H1 (cell line): Measurements from ENCODE around the gene AHDC1. TPM values are rescaled to one million over a fixed set of nuclear protein-coding genes. Genes with fewer than 3 reads are reported as not detected.

Source experiments
- CTBP2 ChIP-seq: IDR thresholded peaks from 2 replicates; pipeline ENCODE4 v1.7.0; 2011; ENCODE audit warnings: borderline replicate concordance, mild to moderate bottlenecking, moderate library complexity, mixed read lengths, low read length; ENCODE audit not compliant: insufficient read depth, insufficient read length
- KDM1A ChIP-seq: fragments of 200-600, 300-600 bp; sonication (generic); IDR thresholded peaks from 2 replicates; pipeline ENCODE4 v1.7.1; 2016; ENCODE audit warnings: mild to moderate bottlenecking, low read length, borderline replicate concordance
- KDM4A ChIP-seq: IDR thresholded peaks from one replicate; pipeline ENCODE4 v1.7.1; 2012; ENCODE audit warnings: low read depth, mild to moderate bottlenecking, moderate library complexity, low read length, inconsistent platforms; ENCODE audit not compliant: severe bottlenecking
- KDM5A ChIP-seq: fragments of 200-600 bp; IDR thresholded peaks from 2 replicates; pipeline ENCODE4 v1.7.1; 2012; ENCODE audit warnings: mild to moderate bottlenecking, low read length, inconsistent platforms, mixed read lengths
- RNF2 ChIP-seq: fragments of 200-900, 300-1000 bp; sonication (generic); IDR thresholded peaks from 2 replicates; pipeline ENCODE4 v1.7.1; 2016; ENCODE audit warnings: borderline replicate concordance, low read depth, mild to moderate bottlenecking, antibody characterized with exemption, low read length; ENCODE audit not compliant: poor library complexity, severe bottlenecking; ENCODE audit errors: missing control alignments
- polyA plus RNA-seq, 7 experiments: library from polyadenylated mRNA; depleted of rRNA in 3 of 7; stranded (reverse) in 5 of 7; unstranded in 2 of 7; fragments of >200 nt in 5 of 7; fragments of 200-250 nt in 2 of 7; gene quantifications; 1 replicate in 5 of 7; 2 replicates in 1 of 7; 4 replicates in 1 of 7; pipeline versions ENCODE4 v1.2.1 to v1.2.3, GENCODE V29; 2011 to 2013; ENCODE audit warnings: missing spikeins in 2 of 7, mixed read lengths in 2 of 7
- total RNA-seq: library from RNA; stranded (reverse); fragmentation: NEBNext Ultra II Directional; extraction: Animal tissue kit (Norgen Biotek cat#: 25700); gene quantifications from 2 replicates; pipeline ENCODE4 v1.2.1, GENCODE V29; 2021
- TF ChIP-seq, protein P1 (sequence below): fragments of 300-600 bp; sonication (generic); IDR thresholded peaks from 2 replicates; pipeline ENCODE4 v1.7.1; 2012; ENCODE audit warnings: low read length, moderate library complexity, mild to moderate bottlenecking, inconsistent platforms; ENCODE audit not compliant: insufficient replicate concordance
- TF ChIP-seq, protein P2 (sequence below): IDR thresholded peaks from 2 replicates; pipeline ENCODE4 v1.6.1; 2011; ENCODE audit warnings: low read length, improper control_type of control experiment

AHDC1 gene
- total and polyA plus RNA-seq, 2 of the 8 experiments (the other 6 are each of a cell fraction or from before 2014, with no cell fraction given): 4.4 to 35.1 TPM

DNA sequence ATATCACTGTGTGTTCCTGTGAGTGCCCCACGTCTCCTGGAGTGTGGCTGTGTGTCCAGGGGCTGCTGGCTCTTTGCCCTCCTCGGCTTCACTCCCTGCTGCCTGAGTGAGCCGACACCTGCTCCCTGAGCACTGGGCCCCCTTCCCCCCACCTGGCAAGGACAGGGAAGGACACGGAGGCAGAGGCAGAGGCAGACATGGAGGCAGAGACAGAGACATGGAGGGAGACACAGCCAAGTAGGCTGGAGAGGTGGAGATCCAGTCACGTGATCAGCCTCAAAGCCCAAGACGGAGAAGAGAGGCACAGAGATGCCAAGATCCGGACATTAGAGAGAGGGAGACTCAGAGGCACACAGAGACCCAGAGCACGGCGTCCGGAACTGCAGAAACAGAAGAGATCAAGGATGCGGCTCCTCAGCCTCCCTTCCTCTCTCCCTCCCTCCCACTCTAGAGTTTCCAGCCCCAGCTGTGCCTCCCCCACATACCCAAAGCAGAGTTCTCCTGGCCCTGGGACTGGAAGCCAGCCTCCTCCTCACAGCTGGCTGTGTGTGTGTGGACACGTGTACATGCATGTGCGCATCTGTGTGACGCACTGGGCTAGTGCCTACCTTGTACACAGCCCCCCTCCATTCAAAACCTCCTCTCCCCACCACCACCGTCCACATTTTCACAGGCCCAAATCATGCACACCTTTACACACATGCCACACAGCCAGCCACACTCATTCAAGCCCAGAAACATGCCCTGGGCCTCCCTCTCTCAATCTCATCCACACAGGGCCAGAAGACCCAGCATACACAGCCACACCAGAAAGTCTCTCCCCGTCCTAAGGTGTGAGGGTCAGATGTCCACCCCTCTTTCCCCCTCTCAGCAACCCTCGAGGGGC, 74.9 kb downstream of the AHDC1 start (continued):
- TF ChIP-seq, protein P1, sequence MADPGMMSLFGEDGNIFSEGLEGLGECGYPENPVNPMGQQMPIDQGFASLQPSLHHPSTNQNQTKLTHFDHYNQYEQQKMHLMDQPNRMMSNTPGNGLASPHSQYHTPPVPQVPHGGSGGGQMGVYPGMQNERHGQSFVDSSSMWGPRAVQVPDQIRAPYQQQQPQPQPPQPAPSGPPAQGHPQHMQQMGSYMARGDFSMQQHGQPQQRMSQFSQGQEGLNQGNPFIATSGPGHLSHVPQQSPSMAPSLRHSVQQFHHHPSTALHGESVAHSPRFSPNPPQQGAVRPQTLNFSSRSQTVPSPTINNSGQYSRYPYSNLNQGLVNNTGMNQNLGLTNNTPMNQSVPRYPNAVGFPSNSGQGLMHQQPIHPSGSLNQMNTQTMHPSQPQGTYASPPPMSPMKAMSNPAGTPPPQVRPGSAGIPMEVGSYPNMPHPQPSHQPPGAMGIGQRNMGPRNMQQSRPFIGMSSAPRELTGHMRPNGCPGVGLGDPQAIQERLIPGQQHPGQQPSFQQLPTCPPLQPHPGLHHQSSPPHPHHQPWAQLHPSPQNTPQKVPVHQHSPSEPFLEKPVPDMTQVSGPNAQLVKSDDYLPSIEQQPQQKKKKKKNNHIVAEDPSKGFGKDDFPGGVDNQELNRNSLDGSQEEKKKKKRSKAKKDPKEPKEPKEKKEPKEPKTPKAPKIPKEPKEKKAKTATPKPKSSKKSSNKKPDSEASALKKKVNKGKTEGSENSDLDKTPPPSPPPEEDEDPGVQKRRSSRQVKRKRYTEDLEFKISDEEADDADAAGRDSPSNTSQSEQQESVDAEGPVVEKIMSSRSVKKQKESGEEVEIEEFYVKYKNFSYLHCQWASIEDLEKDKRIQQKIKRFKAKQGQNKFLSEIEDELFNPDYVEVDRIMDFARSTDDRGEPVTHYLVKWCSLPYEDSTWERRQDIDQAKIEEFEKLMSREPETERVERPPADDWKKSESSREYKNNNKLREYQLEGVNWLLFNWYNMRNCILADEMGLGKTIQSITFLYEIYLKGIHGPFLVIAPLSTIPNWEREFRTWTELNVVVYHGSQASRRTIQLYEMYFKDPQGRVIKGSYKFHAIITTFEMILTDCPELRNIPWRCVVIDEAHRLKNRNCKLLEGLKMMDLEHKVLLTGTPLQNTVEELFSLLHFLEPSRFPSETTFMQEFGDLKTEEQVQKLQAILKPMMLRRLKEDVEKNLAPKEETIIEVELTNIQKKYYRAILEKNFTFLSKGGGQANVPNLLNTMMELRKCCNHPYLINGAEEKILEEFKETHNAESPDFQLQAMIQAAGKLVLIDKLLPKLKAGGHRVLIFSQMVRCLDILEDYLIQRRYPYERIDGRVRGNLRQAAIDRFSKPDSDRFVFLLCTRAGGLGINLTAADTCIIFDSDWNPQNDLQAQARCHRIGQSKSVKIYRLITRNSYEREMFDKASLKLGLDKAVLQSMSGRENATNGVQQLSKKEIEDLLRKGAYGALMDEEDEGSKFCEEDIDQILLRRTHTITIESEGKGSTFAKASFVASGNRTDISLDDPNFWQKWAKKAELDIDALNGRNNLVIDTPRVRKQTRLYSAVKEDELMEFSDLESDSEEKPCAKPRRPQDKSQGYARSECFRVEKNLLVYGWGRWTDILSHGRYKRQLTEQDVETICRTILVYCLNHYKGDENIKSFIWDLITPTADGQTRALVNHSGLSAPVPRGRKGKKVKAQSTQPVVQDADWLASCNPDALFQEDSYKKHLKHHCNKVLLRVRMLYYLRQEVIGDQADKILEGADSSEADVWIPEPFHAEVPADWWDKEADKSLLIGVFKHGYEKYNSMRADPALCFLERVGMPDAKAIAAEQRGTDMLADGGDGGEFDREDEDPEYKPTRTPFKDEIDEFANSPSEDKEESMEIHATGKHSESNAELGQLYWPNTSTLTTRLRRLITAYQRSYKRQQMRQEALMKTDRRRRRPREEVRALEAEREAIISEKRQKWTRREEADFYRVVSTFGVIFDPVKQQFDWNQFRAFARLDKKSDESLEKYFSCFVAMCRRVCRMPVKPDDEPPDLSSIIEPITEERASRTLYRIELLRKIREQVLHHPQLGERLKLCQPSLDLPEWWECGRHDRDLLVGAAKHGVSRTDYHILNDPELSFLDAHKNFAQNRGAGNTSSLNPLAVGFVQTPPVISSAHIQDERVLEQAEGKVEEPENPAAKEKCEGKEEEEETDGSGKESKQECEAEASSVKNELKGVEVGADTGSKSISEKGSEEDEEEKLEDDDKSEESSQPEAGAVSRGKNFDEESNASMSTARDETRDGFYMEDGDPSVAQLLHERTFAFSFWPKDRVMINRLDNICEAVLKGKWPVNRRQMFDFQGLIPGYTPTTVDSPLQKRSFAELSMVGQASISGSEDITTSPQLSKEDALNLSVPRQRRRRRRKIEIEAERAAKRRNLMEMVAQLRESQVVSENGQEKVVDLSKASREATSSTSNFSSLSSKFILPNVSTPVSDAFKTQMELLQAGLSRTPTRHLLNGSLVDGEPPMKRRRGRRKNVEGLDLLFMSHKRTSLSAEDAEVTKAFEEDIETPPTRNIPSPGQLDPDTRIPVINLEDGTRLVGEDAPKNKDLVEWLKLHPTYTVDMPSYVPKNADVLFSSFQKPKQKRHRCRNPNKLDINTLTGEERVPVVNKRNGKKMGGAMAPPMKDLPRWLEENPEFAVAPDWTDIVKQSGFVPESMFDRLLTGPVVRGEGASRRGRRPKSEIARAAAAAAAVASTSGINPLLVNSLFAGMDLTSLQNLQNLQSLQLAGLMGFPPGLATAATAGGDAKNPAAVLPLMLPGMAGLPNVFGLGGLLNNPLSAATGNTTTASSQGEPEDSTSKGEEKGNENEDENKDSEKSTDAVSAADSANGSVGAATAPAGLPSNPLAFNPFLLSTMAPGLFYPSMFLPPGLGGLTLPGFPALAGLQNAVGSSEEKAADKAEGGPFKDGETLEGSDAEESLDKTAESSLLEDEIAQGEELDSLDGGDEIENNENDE: no peak
- TF ChIP-seq CTBP2 (peak; percentile 36), KDM4A (no peak), RNF2 (no peak), KDM5A (no peak), KDM1A (no peak)
- TF ChIP-seq, protein P2, sequence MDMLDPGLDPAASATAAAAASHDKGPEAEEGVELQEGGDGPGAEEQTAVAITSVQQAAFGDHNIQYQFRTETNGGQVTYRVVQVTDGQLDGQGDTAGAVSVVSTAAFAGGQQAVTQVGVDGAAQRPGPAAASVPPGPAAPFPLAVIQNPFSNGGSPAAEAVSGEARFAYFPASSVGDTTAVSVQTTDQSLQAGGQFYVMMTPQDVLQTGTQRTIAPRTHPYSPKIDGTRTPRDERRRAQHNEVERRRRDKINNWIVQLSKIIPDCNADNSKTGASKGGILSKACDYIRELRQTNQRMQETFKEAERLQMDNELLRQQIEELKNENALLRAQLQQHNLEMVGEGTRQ: peak; percentile 88
